MM.1S (cell line): Measurements from ENCODE around the gene DTX4.

ENCODE experiments used
- EZH2 ChIP-seq: fragments of 300-600 bp; sonication (generic); optimal IDR thresholded peaks from 2 replicates; pipeline ENCODE3; 2017; ENCODE audit warnings: low read depth, mild to moderate bottlenecking, antibody characterized with exemption, low read length, mixed read lengths
- EZH2phosphoT487 ChIP-seq: fragments of 300-600 bp; sonication (generic); IDR thresholded peaks from 2 replicates; pipeline ENCODE4 v1.6.1; 2018; ENCODE audit warnings: antibody characterized with exemption, low read length
- TF ChIP-seq, protein P1 (sequence below): fragments of 300-600 bp; sonication (generic); IDR thresholded peaks from 2 replicates; pipeline ENCODE4 v1.5.1; 2016; ENCODE audit warnings: antibody characterized with exemption, low read length, mixed read lengths

- TF ChIP-seq, protein P1, sequence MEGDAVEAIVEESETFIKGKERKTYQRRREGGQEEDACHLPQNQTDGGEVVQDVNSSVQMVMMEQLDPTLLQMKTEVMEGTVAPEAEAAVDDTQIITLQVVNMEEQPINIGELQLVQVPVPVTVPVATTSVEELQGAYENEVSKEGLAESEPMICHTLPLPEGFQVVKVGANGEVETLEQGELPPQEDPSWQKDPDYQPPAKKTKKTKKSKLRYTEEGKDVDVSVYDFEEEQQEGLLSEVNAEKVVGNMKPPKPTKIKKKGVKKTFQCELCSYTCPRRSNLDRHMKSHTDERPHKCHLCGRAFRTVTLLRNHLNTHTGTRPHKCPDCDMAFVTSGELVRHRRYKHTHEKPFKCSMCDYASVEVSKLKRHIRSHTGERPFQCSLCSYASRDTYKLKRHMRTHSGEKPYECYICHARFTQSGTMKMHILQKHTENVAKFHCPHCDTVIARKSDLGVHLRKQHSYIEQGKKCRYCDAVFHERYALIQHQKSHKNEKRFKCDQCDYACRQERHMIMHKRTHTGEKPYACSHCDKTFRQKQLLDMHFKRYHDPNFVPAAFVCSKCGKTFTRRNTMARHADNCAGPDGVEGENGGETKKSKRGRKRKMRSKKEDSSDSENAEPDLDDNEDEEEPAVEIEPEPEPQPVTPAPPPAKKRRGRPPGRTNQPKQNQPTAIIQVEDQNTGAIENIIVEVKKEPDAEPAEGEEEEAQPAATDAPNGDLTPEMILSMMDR: no peak
- TF ChIP-seq EZH2 (no peak), EZH2phosphoT487 (no peak)
These were observed 75.7 kb downstream of the DTX4 start for GRCh38 chr11:59247531-59248227.
